WTC11 (cell line): ENCODE measurements around the gene DYNC1I1.

Experiments
- ATF1 ChIP-seq: sonication (generic); formaldehyde crosslinking; IDR thresholded peaks from 2 replicates; pipeline ENCODE4 v1.8.1; 2023; ENCODE audit warnings: mild to moderate bottlenecking, moderate library complexity, missing genetic modification reagents
- CREB1 ChIP-seq: sonication (generic); formaldehyde crosslinking; IDR thresholded peaks from 2 replicates; pipeline ENCODE4 v1.8.0; 2023; ENCODE audit warnings: mild to moderate bottlenecking, missing genetic modification reagents
- ELF4 ChIP-seq: sonication (generic); formaldehyde crosslinking; IDR thresholded peaks from 2 replicates; pipeline ENCODE4 v1.8.1; 2022; ENCODE audit warnings: low read depth, mild to moderate bottlenecking, moderate library complexity, missing genetic modification reagents
- SP1 ChIP-seq: sonication (generic); formaldehyde crosslinking; conservative IDR thresholded peaks from 2 replicates; pipeline ENCODE4 v1.8.1; 2022; ENCODE audit warnings: missing genetic modification reagents
- ZBTB21 ChIP-seq: sonication (generic); formaldehyde crosslinking; IDR thresholded peaks from 2 replicates; pipeline ENCODE4 v1.8.1; 2023; ENCODE audit warnings: mild to moderate bottlenecking, missing genetic modification reagents, borderline replicate concordance
- TF ChIP-seq, protein P1 (sequence below): sonication (generic); formaldehyde crosslinking; IDR thresholded peaks from 2 replicates; pipeline ENCODE4 v1.8.1; 2022; ENCODE audit warnings: missing genetic modification reagents, borderline replicate concordance
- TF ChIP-seq, protein P2 (sequence below): sonication (generic); formaldehyde crosslinking; IDR thresholded peaks from 2 replicates; pipeline ENCODE4 v1.8.0; 2023; ENCODE audit warnings: mild to moderate bottlenecking, missing genetic modification reagents
- TF ChIP-seq, protein P3 (sequence below): fragments of 200-600 bp; IDR thresholded peaks from 2 replicates; pipeline ENCODE4 v1.8.0; 2022; ENCODE audit warnings: antibody characterized with exemption
- TF ChIP-seq, protein P4 (sequence below): sonication (generic); formaldehyde crosslinking; IDR thresholded peaks from 2 replicates; pipeline ENCODE4 v1.8.1; 2022; ENCODE audit warnings: low read depth, mild to moderate bottlenecking, moderate library complexity, missing genetic modification reagents, borderline replicate concordance
- TF ChIP-seq, protein P5 (sequence below): sonication (generic); formaldehyde crosslinking; IDR thresholded peaks from 2 replicates; pipeline ENCODE4 v1.8.1; 2023; ENCODE audit warnings: mild to moderate bottlenecking, missing genetic modification reagents, moderate library complexity
- TF ChIP-seq, protein P6 (sequence below): sonication (generic); formaldehyde crosslinking; IDR thresholded peaks from 2 replicates; pipeline ENCODE4 v1.8.0; 2022; ENCODE audit warnings: missing genetic modification reagents
- TF ChIP-seq, protein P7 (sequence below): sonication (generic); formaldehyde crosslinking; IDR thresholded peaks from 2 replicates; pipeline ENCODE4 v1.8.1; 2023; ENCODE audit warnings: mild to moderate bottlenecking, moderate library complexity, missing genetic modification reagents

DNA sequence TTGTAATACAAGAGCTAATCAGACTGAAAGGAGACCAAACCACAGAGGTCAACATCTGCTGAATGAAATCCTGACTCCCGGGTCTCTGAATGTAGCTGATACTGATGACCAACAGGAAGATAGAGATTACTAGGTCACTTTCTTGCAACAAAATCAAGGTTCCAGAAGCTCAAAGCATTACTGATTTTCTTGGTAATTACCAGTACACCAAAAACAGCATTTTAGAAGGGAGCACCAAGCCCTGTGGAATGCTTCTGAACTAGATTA is 371.8 kb downstream of the DYNC1I1 start:
- TF ChIP-seq ATF1 (CRISPR knock-in tag) = no peak
- TF ChIP-seq, protein P1, sequence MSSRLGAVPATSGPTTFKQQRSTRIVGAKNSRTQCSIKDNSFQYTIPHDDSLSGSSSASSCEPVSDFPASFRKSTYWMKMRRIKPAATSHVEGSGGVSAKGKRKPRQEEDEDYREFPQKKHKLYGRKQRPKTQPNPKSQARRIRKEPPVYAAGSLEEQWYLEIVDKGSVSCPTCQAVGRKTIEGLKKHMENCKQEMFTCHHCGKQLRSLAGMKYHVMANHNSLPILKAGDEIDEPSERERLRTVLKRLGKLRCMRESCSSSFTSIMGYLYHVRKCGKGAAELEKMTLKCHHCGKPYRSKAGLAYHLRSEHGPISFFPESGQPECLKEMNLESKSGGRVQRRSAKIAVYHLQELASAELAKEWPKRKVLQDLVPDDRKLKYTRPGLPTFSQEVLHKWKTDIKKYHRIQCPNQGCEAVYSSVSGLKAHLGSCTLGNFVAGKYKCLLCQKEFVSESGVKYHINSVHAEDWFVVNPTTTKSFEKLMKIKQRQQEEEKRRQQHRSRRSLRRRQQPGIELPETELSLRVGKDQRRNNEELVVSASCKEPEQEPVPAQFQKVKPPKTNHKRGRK (CRISPR knock-in tag) = no peak
- TF ChIP-seq, protein P2, sequence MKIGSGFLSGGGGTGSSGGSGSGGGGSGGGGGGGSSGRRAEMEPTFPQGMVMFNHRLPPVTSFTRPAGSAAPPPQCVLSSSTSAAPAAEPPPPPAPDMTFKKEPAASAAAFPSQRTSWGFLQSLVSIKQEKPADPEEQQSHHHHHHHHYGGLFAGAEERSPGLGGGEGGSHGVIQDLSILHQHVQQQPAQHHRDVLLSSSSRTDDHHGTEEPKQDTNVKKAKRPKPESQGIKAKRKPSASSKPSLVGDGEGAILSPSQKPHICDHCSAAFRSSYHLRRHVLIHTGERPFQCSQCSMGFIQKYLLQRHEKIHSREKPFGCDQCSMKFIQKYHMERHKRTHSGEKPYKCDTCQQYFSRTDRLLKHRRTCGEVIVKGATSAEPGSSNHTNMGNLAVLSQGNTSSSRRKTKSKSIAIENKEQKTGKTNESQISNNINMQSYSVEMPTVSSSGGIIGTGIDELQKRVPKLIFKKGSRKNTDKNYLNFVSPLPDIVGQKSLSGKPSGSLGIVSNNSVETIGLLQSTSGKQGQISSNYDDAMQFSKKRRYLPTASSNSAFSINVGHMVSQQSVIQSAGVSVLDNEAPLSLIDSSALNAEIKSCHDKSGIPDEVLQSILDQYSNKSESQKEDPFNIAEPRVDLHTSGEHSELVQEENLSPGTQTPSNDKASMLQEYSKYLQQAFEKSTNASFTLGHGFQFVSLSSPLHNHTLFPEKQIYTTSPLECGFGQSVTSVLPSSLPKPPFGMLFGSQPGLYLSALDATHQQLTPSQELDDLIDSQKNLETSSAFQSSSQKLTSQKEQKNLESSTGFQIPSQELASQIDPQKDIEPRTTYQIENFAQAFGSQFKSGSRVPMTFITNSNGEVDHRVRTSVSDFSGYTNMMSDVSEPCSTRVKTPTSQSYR (CRISPR knock-in tag) = no peak
- no peak for TF ChIP-seq SP1 (CRISPR knock-in tag)
- TF ChIP-seq, protein P3, sequence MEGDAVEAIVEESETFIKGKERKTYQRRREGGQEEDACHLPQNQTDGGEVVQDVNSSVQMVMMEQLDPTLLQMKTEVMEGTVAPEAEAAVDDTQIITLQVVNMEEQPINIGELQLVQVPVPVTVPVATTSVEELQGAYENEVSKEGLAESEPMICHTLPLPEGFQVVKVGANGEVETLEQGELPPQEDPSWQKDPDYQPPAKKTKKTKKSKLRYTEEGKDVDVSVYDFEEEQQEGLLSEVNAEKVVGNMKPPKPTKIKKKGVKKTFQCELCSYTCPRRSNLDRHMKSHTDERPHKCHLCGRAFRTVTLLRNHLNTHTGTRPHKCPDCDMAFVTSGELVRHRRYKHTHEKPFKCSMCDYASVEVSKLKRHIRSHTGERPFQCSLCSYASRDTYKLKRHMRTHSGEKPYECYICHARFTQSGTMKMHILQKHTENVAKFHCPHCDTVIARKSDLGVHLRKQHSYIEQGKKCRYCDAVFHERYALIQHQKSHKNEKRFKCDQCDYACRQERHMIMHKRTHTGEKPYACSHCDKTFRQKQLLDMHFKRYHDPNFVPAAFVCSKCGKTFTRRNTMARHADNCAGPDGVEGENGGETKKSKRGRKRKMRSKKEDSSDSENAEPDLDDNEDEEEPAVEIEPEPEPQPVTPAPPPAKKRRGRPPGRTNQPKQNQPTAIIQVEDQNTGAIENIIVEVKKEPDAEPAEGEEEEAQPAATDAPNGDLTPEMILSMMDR = no peak
- TF ChIP-seq, protein P4, sequence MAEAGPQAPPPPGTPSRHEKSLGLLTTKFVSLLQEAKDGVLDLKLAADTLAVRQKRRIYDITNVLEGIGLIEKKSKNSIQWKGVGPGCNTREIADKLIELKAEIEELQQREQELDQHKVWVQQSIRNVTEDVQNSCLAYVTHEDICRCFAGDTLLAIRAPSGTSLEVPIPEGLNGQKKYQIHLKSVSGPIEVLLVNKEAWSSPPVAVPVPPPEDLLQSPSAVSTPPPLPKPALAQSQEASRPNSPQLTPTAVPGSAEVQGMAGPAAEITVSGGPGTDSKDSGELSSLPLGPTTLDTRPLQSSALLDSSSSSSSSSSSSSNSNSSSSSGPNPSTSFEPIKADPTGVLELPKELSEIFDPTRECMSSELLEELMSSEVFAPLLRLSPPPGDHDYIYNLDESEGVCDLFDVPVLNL (CRISPR knock-in tag) = no peak
- TF ChIP-seq ELF4 (CRISPR knock-in tag) = no peak
- TF ChIP-seq, protein P5, sequence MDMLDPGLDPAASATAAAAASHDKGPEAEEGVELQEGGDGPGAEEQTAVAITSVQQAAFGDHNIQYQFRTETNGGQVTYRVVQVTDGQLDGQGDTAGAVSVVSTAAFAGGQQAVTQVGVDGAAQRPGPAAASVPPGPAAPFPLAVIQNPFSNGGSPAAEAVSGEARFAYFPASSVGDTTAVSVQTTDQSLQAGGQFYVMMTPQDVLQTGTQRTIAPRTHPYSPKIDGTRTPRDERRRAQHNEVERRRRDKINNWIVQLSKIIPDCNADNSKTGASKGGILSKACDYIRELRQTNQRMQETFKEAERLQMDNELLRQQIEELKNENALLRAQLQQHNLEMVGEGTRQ (CRISPR knock-in tag) = no peak
- TF ChIP-seq, protein P6, sequence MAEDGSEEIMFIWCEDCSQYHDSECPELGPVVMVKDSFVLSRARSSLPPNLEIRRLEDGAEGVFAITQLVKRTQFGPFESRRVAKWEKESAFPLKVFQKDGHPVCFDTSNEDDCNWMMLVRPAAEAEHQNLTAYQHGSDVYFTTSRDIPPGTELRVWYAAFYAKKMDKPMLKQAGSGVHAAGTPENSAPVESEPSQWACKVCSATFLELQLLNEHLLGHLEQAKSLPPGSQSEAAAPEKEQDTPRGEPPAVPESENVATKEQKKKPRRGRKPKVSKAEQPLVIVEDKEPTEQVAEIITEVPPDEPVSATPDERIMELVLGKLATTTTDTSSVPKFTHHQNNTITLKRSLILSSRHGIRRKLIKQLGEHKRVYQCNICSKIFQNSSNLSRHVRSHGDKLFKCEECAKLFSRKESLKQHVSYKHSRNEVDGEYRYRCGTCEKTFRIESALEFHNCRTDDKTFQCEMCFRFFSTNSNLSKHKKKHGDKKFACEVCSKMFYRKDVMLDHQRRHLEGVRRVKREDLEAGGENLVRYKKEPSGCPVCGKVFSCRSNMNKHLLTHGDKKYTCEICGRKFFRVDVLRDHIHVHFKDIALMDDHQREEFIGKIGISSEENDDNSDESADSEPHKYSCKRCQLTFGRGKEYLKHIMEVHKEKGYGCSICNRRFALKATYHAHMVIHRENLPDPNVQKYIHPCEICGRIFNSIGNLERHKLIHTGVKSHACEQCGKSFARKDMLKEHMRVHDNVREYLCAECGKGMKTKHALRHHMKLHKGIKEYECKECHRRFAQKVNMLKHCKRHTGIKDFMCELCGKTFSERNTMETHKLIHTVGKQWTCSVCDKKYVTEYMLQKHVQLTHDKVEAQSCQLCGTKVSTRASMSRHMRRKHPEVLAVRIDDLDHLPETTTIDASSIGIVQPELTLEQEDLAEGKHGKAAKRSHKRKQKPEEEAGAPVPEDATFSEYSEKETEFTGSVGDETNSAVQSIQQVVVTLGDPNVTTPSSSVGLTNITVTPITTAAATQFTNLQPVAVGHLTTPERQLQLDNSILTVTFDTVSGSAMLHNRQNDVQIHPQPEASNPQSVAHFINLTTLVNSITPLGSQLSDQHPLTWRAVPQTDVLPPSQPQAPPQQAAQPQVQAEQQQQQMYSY = no peak
- TF ChIP-seq ZBTB21 = no peak
- TF ChIP-seq CREB1 (CRISPR knock-in tag) = no peak
- TF ChIP-seq, protein P7, sequence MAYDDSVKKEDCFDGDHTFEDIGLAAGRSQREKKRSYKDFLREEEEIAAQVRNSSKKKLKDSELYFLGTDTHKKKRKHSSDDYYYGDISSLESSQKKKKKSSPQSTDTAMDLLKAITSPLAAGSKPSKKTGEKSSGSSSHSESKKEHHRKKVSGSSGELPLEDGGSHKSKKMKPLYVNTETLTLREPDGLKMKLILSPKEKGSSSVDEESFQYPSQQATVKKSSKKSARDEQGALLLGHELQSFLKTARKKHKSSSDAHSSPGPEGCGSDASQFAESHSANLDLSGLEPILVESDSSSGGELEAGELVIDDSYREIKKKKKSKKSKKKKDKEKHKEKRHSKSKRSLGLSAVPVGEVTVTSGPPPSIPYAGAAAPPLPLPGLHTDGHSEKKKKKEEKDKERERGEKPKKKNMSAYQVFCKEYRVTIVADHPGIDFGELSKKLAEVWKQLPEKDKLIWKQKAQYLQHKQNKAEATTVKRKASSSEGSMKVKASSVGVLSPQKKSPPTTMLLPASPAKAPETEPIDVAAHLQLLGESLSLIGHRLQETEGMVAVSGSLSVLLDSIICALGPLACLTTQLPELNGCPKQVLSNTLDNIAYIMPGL = no peak
